OCI-LY3 (cell line): ENCODE results near the gene PHB1.
"Not testable (repeated sequence)": the region's sequence is repeated elsewhere in the genome, so short reads cannot be mapped to it uniquely, and the experiment has no call there.

Experiments used
- H2AFZ ChIP-seq: fragments of 200-600, 300-600 bp; shearing (Covaris generic); 2 replicates; pipeline ENCODE4 v1.6.0; 2014; ENCODE audit warnings: antibody characterized with exemption, low read depth, low read length
- H3K27ac ChIP-seq: fragments of 200-600, 300-600 bp; sonication (generic); 2 replicates; pipeline ENCODE4 v1.5.1; 2014; ENCODE audit warnings: mild to moderate bottlenecking, low read length, moderate library complexity, mixed read lengths
- H3K27me3 ChIP-seq: fragments of 200-600, 300-600 bp; sonication (generic); 2 replicates; pipeline ENCODE4 v1.6.1; 2014; ENCODE audit warnings: low read depth, low read length, mixed read lengths
- H3K36me3 ChIP-seq: fragments of 200-600, 300-600 bp; sonication (generic); replicated peaks from 2 replicates; pipeline ENCODE3; 2014; ENCODE audit warnings: low read depth, low read length, mixed read lengths
- H3K4me1 ChIP-seq: fragments of 300-600, 200-600 bp; sonication (generic); 2 replicates; pipeline ENCODE4 v1.6.1; 2014; ENCODE audit warnings: low read length, mixed read lengths
- H3K4me2 ChIP-seq: fragments of 200-600, 300-600 bp; sonication (generic); 2 replicates; pipeline ENCODE4 v1.6.1; 2014; ENCODE audit warnings: low read length, mixed read lengths
- H3K4me3 ChIP-seq: fragments of 300-600, 200-600 bp; sonication (generic); 2 replicates; pipeline ENCODE4 v1.5.1; 2014; ENCODE audit warnings: antibody characterized with exemption, mild to moderate bottlenecking, low read length, moderate library complexity
- H3K79me2 ChIP-seq: fragments of 300-600, 200-600 bp; shearing (Covaris generic); 2 replicates; pipeline ENCODE4 v1.6.1; 2014; ENCODE audit warnings: mild to moderate bottlenecking, low read length, mixed read lengths
- H3K9ac ChIP-seq: fragments of 300-600, 200-600 bp; shearing (Covaris generic); 2 replicates; pipeline ENCODE4 v1.6.0; 2014; ENCODE audit warnings: mild to moderate bottlenecking, low read length, moderate library complexity
- H3K9me3 ChIP-seq: fragments of 200-600, 300-600 bp; shearing (Covaris generic); 2 replicates; pipeline ENCODE4 v1.6.1; 2014; ENCODE audit warnings: low read length, mixed read lengths; ENCODE audit not compliant: insufficient read depth
- H4K20me1 ChIP-seq: fragments of 200-600, 300-600 bp; sonication (generic); 2 replicates; pipeline ENCODE4 v1.6.1; 2016; ENCODE audit warnings: low read length, mixed read lengths; ENCODE audit not compliant: insufficient read depth
- CTCF ChIP-seq: fragments of 200-600, 300-600 bp; sonication (generic); IDR thresholded peaks from 2 replicates; pipeline ENCODE4 v1.5.1; 2014; ENCODE audit warnings: antibody characterized with exemption, low read length, low read depth
- EZH2phosphoT487 ChIP-seq: fragments of 200-600 bp; shearing (Covaris generic); IDR thresholded peaks from 2 replicates; pipeline ENCODE4 v1.6.1; 2018; ENCODE audit warnings: antibody characterized with exemption, mixed run types, low read depth

PHB1 gene

DNA sequence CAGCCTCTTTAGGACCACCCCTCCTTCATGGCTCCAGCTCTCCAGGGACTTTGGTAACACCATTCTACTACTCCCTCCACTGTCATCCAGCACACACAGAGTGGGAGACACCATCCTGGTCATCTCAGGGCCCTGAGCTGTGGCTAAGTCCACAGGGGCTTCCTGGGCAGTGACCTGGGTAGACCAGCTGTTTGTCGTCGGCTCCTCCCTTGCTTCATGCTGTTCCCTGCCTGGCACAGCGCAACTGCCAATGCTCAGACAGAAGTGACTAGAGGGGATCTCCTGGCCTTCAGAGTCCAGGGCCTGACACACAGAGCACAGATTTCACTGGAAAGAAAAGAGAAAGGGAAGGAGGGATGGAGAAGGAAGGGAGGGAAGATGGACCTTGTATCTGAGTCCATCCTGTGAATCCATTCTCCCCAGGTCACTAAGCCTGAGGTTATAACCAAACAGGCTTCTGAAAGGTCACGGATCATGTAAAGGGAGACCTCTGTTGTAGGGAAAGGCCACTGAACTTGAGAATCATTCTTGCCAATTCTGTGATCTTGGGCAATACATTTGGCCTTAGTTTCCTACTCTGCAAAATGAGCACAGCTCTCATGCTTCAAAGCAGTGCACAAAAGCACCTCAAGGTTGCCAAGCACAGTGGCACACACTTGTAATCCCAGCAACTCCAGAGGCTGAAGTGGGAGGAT is 18.5 kb upstream of the PHB1 start:
- no peak overlapping the region for H3K9ac ChIP-seq
- no peak overlapping the region for H3K4me2 ChIP-seq
- no peaks in the 10 kb centered on the region for H3K9me3 ChIP-seq
- no peaks in the 10 kb centered on the region for H3K36me3 ChIP-seq
- no peak overlapping the region for H3K4me3 ChIP-seq
- TF ChIP-seq EZH2phosphoT487: no peak
- no peak for TF ChIP-seq CTCF
- H3K79me2 ChIP-seq: no peaks in the 10 kb centered on the region
- H3K27me3 ChIP-seq: peaks cover 10% of the 10 kb centered on the region
- H3K4me1 ChIP-seq: no peaks in the 10 kb centered on the region; the same call in 1 of the 2 replicates
- no peaks in the 10 kb centered on the region for H4K20me1 ChIP-seq
- no peak overlapping the region for H2AFZ ChIP-seq
- H3K27ac ChIP-seq: no peak overlapping the region

GRCh38 chr17:49431743-49432142 is 17.1 kb upstream of the PHB1 start:
- Histone ChIP-seq H3K4me1 (no peaks in the 10 kb centered on the region), H4K20me1 (no peaks in the 10 kb centered on the region), H3K27ac (no peak overlapping the region), H3K4me2 (no peak overlapping the region), H3K9me3 (no peaks in the 10 kb centered on the region), H3K79me2 (no peaks in the 10 kb centered on the region), H3K27me3 (peaks cover 4% of the 10 kb centered on the region; the same call in 1 of the 2 replicates), H2AFZ (no peak overlapping the region), H3K36me3 (no peaks in the 10 kb centered on the region), H3K9ac (no peak overlapping the region), H3K4me3 (no peak overlapping the region)
- TF ChIP-seq EZH2phosphoT487 (no peak), CTCF (no peak)

GRCh38 chr17:49425004-49425286 is 10.3 kb upstream of the PHB1 start:
- TF ChIP-seq CTCF (no peak), EZH2phosphoT487 (no peak)
- Histone ChIP-seq H3K27me3 (peaks cover 6% of the 10 kb centered on the region; the same call in 1 of the 2 replicates), H2AFZ (no peak overlapping the region), H3K79me2 (no peaks in the 10 kb centered on the region), H3K36me3 (no peaks in the 10 kb centered on the region), H3K9me3 (peaks cover 7% of the 10 kb centered on the region; the same call in 1 of the 2 replicates), H3K9ac (no peak overlapping the region), H3K4me2 (no peak overlapping the region), H3K27ac (no peak overlapping the region), H3K4me3 (no peak overlapping the region), H4K20me1 (no peaks in the 10 kb centered on the region), H3K4me1 (no peaks in the 10 kb centered on the region)

DNA sequence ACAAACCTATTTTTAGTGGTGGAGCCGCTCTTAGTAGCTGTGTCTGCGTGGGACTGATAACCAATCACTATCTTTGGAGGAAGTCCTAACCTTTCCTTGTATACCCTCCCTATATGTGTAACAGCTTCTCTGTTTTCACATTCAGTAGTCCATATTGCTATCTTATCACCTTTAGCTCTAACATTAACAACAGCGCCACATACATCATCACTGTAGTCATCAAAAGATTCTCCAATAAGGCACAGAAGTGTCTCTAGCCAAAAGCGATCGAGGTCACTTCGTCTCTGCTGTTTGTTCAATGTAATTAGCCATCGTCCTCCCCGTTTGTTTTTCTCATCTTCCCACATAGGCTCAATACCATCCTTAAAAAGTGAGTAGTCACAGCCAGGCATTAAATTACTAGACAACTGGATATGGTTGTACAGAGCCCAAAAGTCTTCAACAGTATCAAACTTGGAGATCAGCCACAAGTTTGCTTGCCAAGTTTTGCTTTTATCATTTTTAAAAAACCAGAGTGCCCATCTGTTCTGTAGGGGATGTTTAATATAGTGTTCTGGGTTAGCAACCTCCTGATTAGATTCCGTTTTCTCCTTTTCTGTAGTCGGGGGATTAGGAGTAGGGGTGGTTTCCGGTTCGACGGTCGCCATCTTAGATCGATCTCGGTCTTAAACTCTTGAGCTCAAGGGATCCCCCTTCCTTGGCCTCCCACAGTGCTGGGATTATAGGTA is 9.8 kb upstream of the PHB1 start:
- H2AFZ ChIP-seq, H3K4me3 ChIP-seq, H3K4me2 ChIP-seq, H3K9me3 ChIP-seq, H3K4me1 ChIP-seq, H3K27me3 ChIP-seq, H4K20me1 ChIP-seq, H3K9ac ChIP-seq, H3K79me2 ChIP-seq, H3K36me3 ChIP-seq, H3K27ac ChIP-seq: not testable (repeated sequence)
